NCI-H1417 (cell line): Measurements from ENCODE around the gene CYP26A1.

Source experiments
- DNase-seq, 3 experiments: peaks; one replicate each; lab custom pipeline; 2025; lab: John Stamatoyannopoulos, UW

CYP26A1 gene

DNA sequence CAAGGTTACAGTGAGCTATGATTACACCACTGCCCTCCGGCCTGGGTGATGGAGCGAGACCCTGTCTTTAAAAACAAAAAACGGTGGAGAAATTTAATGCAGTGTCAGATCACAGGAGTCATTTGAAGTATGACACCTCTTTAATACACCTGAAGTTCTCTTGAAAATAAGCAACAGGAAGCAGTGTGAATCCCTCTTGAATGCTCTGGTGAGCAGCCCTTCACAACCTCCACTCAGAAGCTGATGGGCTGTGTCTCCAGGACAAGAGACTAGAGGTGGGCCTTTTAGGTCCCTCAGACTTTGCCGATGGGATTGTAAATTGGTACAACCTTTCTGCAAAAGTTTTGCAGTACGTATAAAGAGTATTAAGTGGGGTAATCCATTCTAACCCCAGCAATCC is 50.1 kb downstream of the CYP26A1 start:
- DNase-seq = no peak

- DNase-seq = no peak
Observed at GRCh38 chr10:93124580-93125318, 51.1 kb downstream of the CYP26A1 start.

DNA sequence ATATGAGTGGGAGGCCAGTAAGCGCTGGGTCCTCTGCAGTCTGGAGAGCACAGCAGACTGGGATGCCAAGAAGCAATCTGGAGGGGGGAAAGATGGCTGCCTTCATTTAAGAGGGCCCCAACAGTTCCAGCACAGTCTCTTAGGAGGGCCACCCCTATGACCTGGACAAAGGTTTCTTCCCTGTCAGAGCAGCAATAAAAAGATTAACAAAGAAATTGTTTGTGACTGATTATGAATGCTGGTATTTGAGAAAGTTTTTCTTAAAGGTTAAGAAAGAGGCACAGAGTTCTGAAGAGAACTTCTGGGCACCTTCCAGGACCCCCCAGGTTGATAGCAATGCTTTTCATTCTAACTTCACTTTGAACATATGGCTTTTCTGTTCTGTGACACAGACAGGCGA is 52.3 kb downstream of the CYP26A1 start:
- no peak for DNase-seq

DNA sequence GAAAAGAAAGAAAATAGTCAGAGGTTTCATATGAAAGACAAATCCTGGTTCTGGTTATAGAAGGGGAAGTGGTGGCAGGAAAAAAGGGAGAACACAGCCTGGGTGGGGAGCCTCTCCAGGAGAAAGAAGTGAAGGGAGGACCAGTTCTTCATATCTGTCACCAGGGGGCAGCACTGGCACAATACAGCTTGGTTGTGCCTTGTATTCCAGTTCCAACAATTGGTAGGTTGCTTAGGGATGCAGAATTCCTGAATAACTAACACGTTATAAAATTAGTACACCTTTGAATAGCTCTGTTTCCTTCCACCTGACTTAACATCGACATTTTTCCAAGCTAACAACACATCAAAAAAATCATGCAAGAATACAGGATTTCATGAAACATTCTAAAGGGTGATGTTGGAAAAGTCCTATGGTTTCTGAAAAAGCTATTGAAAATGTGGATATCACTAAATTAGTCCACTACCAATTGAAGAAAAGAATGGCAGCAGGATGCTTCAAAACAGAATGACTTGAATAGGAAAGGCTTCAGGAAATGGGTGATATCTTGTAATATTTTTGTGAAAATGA is 52.9 kb downstream of the CYP26A1 start:
- DNase-seq = no peak
